WTC11 (cell line): ENCODE data around the gene TOX2. TPM values are rescaled to one million over a fixed set of nuclear protein-coding genes. Genes with fewer than 3 reads are reported as not detected.

ENCODE experiments used
- ATAC-seq: fragments of 200-7000 bp; cut with Tn5 transposase; 2 replicates; pipeline ENCODE4 v1.10.0; 2021; ENCODE audit warnings: mild to moderate bottlenecking, moderate library complexity
- CTCF ChIA-PET: fragments of 300-600 bp; sonication (Branson Sonifier 250); formaldehyde crosslinking; loops from one replicate; lab custom pipeline; 2021; ENCODE audit warnings: antibody characterized with exemption; lab: Charles Lee
- POLR2A ChIA-PET: fragments of 350-600 bp; sonication (Branson Sonifier 250); formaldehyde crosslinking; loops from one replicate; lab custom pipeline; 2021; ENCODE audit warnings: antibody characterized with exemption; lab: Charles Lee
- DNase-seq: peaks from one replicate; pipeline ENCODE4 v3.0.0; 2021; ENCODE audit warnings: low spot score
- H3K27ac Mint-ChIP-seq: 2 replicates; pipeline ENCODE4 v1.8.0; 2021; ENCODE audit warnings: mixed read lengths
- H3K27me3 Mint-ChIP-seq: 2 replicates; pipeline ENCODE4 v1.8.0; 2021; ENCODE audit warnings: low read depth, mild to moderate bottlenecking, moderate library complexity, mixed read lengths
- H3K36me3 Mint-ChIP-seq: 2 replicates; pipeline ENCODE4 v1.8.0; 2021; ENCODE audit warnings: mixed read lengths
- H3K4me1 Mint-ChIP-seq: 2 replicates; pipeline ENCODE4 v1.8.0; 2022; ENCODE audit warnings: mixed read lengths
- H3K4me3 Mint-ChIP-seq: 2 replicates; pipeline ENCODE4 v1.8.0; 2021; ENCODE audit warnings: mild to moderate bottlenecking, moderate library complexity, mixed read lengths
- H3K9me3 Mint-ChIP-seq: 2 replicates; pipeline ENCODE4 v1.8.0; 2021; ENCODE audit warnings: mixed read lengths
- CREM ChIP-seq: sonication (generic); formaldehyde crosslinking; IDR thresholded peaks from 2 replicates; pipeline ENCODE4 v1.8.1; 2022; ENCODE audit warnings: mild to moderate bottlenecking, missing genetic modification reagents, moderate library complexity
- ERG ChIP-seq: fragments of 250-450 bp; sonication (Bioruptor Pico); IDR thresholded peaks from 2 replicates; pipeline ENCODE4 v1.8.0; 2021; ENCODE audit warnings: mild to moderate bottlenecking
- FOXK1 ChIP-seq: sonication (generic); formaldehyde crosslinking; IDR thresholded peaks from 2 replicates; pipeline ENCODE4 v1.8.0; 2022; ENCODE audit warnings: mild to moderate bottlenecking, moderate library complexity, missing genetic modification reagents
- GTF2I ChIP-seq: fragments of 250-450 bp; sonication (Bioruptor Pico); conservative IDR thresholded peaks from 2 replicates; pipeline ENCODE4 v1.4.0; 2021; ENCODE audit warnings: mild to moderate bottlenecking
- IRF2 ChIP-seq: sonication (generic); formaldehyde crosslinking; IDR thresholded peaks from 2 replicates; pipeline ENCODE4 v1.8.0; 2022; ENCODE audit warnings: low read depth, missing genetic modification reagents, borderline replicate concordance
- SMAD4 ChIP-seq: sonication (generic); formaldehyde crosslinking; IDR thresholded peaks from 2 replicates; pipeline ENCODE4 v1.8.0; 2022; ENCODE audit warnings: mild to moderate bottlenecking, missing genetic modification reagents
- USF1 ChIP-seq: sonication (generic); formaldehyde crosslinking; IDR thresholded peaks from 2 replicates; pipeline ENCODE4 v1.8.0; 2022; ENCODE audit warnings: mild to moderate bottlenecking, missing genetic modification reagents
- USF2 ChIP-seq: sonication (generic); formaldehyde crosslinking; IDR thresholded peaks from 2 replicates; pipeline ENCODE4 v1.8.1; 2023; ENCODE audit warnings: mild to moderate bottlenecking, missing genetic modification reagents, moderate library complexity
- total RNA-seq: library from RNA; stranded (reverse); gene quantifications from 3 replicates; pipeline ENCODE4 v1.2.3, GENCODE V29; 2021

TOX2 gene
- total RNA-seq, 1 experiment from 2014 or later = 3.4 TPM

GRCh38 chr20:44118185-44119033 lies 203.8 kb downstream of the TOX2 start:
- no peak for DNase-seq
- H3K27me3 Mint-ChIP-seq = no peaks in the 10 kb centered on the region; the same call in 1 of the 2 replicates
- H3K4me1 Mint-ChIP-seq = 0 out of 2 replicates have a peak, but pooled peaks cover 5% of the 10 kb centered on the region
- ATAC-seq = no peak
- ChIA-PET POLR2A (no interaction called here), CTCF (interaction anchor here (0.5 to 6.1 kb wide), 11 partner anchors 12 to 193 kb away, joined by 3 to 368 read pairs (median 9); partner anchors contain the start of genes FITM2 and JPH2)
- H3K36me3 Mint-ChIP-seq = no peaks in the 10 kb centered on the region
- no peak overlapping the region for H3K4me3 Mint-ChIP-seq
- no peaks in the 10 kb centered on the region for H3K9me3 Mint-ChIP-seq
- no peak overlapping the region for H3K27ac Mint-ChIP-seq
- TF ChIP-seq FOXK1 (no peak), GTF2I (no peak), USF2 (CRISPR knock-in tag) (peak; percentile 85), CREM (no peak), USF1 (peak; percentile 83), SMAD4 (CRISPR knock-in tag) (no peak), IRF2 (no peak), ERG (CRISPR knock-in tag) (no peak)

Other genes with a start within 250 kb of the TOX2 start
- gene MYBL2, start 247.7 kb upstream of the TOX2 start, total RNA-seq = 133 to 166 TPM (median 133 TPM) in 3 replicates
- gene GTSF1L, start 187.8 kb upstream of the TOX2 start, total RNA-seq = not detected in 3 replicates